Small intestine (tissue), 7 donors: ENCODE data around the gene DHCR24. TPM values are rescaled to one million over a fixed set of nuclear protein-coding genes. Genes with fewer than 3 reads are reported as not detected.

Experiments
- DNase-seq, 2 donors: peaks; one replicate each; pipeline versions ENCODE4 v3.0.0 to v3.0.0-alpha.2; 2013
- FAIRE-seq: peaks from 2 replicates; lab custom pipeline; 2012; peaks lifted over from hg19 to GRCh38; lab: Jason Lieb, UNC
- H3K27ac ChIP-seq, 3 donors: one replicate each; pipeline ENCODE4 v1.5.1; 2013; ENCODE audit warnings: low read length in 2 of 3, mild to moderate bottlenecking in 2 of 3, control low read depth in 1 of 3, inconsistent platforms in 1 of 3, low read depth in 1 of 3, moderate library complexity in 1 of 3
- H3K27me3 ChIP-seq, 3 donors: one replicate each; pipeline ENCODE4 v1.6.1; 2013; ENCODE audit warnings: low read length in 3 of 3, inconsistent platforms in 1 of 3; ENCODE audit not compliant: control insufficient read depth in 3 of 3, insufficient read depth in 3 of 3
- H3K36me3 ChIP-seq, 3 donors: one replicate each; pipeline ENCODE4 v1.6.1; 2013; ENCODE audit warnings: low read length in 3 of 3, inconsistent platforms in 1 of 3, low read depth in 1 of 3, mild to moderate bottlenecking in 1 of 3, moderate library complexity in 1 of 3; ENCODE audit not compliant: control insufficient read depth in 3 of 3, insufficient read depth in 2 of 3
- H3K4me1 ChIP-seq, 3 donors: one replicate each; pipeline ENCODE4 v1.6.1; 2013; ENCODE audit warnings: low read length in 2 of 3, inconsistent platforms in 1 of 3, low read depth in 1 of 3, mild to moderate bottlenecking in 1 of 3, moderate library complexity in 1 of 3; ENCODE audit not compliant: control insufficient read depth in 3 of 3, insufficient read depth in 2 of 3
- H3K4me3 ChIP-seq, 3 donors: one replicate each; pipeline ENCODE4 v1.5.1; 2013; ENCODE audit warnings: low read length in 3 of 3, control low read depth in 1 of 3, inconsistent platforms in 1 of 3, low read depth in 1 of 3, mild to moderate bottlenecking in 1 of 3, moderate library complexity in 1 of 3
- H3K9me3 ChIP-seq, 2 donors: one replicate each; pipeline ENCODE4 v1.6.1; 2013; ENCODE audit warnings: low read depth in 1 of 2, low read length in 1 of 2; ENCODE audit not compliant: control insufficient read depth in 2 of 2, insufficient read depth in 1 of 2
- WGBS, 3 donors: extraction: QIAGEN DNeasy Blood & Tissue Kit; methylation state at CpG; one replicate each; pipeline ENCODE4 v1.1.7; 2013; 5-methylcytosine and 5-hydroxymethylcytosine counted together
- polyA plus RNA-seq, 4 donors: library from polyadenylated mRNA; stranded (reverse) in 3 of 4; unstranded in 1 of 4; fragments of 200-250 nt in 3 of 4; fragments of 120-200 nt in 1 of 4; gene quantifications; one replicate each; pipeline versions ENCODE4 v1.2.1 to v1.2.3, GENCODE V29; 2013
- donor health status: healthy with polysubstance abuse.
- donor health status: control.
- donor health status: control.
- donor health status: Bipolar disorder and iron deficiency.
- donor health status: healthy.

DHCR24 gene
- polyA plus RNA-seq, 4 donors = 7.0 to 162 (median 30.1) TPM

GRCh38 chr1:54854381-54855020 is 32.5 kb downstream of the DHCR24 start:
- no peaks in the 10 kb centered on the region for H3K9me3 ChIP-seq
- H3K4me1 ChIP-seq = peaks cover 0 to 13% (median 0%) of the 10 kb centered on the region in 3 donors
- no peak for DNase-seq
- H3K4me3 ChIP-seq = no peak overlapping the region
- no peak for FAIRE-seq
- H3K36me3 ChIP-seq = peaks cover 8 to 74% (median 8%) of the 10 kb centered on the region in 3 donors
- H3K27me3 ChIP-seq = no peaks in the 10 kb centered on the region
- no peak overlapping the region for H3K27ac ChIP-seq
- WGBS, 3 donors = 92 to 96% (median 94%) methylated on average over 12 of the region's 12 CpGs

GRCh38 chr1:54853793-54854370 is 33.1 kb downstream of the DHCR24 start:
- 79 to 92% (median 88%) methylated on average over 12 of the region's 12 CpGs for WGBS, 3 donors
- DNase-seq = no peak
- FAIRE-seq = no peak
- no peaks in the 10 kb centered on the region for H3K27me3 ChIP-seq
- peaks cover 0 to 13% (median 0%) of the 10 kb centered on the region in 3 donors for H3K4me1 ChIP-seq
- H3K36me3 ChIP-seq = peaks cover 8 to 78% (median 8%) of the 10 kb centered on the region in 3 donors
- no peak overlapping the region for H3K4me3 ChIP-seq
- H3K9me3 ChIP-seq = no peaks in the 10 kb centered on the region
- H3K27ac ChIP-seq = no peak overlapping the region

- H3K27me3 ChIP-seq = no peaks in the 10 kb centered on the region
- FAIRE-seq (no peak), DNase-seq (no peak)
- peaks cover 8 to 81% (median 8%) of the 10 kb centered on the region in 3 donors for H3K36me3 ChIP-seq
- peaks cover 0 to 13% (median 0%) of the 10 kb centered on the region in 3 donors for H3K4me1 ChIP-seq
- WGBS, 3 donors = 93 to 97% (median 96%) methylated on average over 9 of the region's 9 CpGs
- H3K27ac ChIP-seq = no peak overlapping the region
- no peak overlapping the region for H3K4me3 ChIP-seq
- no peaks in the 10 kb centered on the region for H3K9me3 ChIP-seq
Observed at GRCh38 chr1:54853096-54853792, 33.8 kb downstream of the DHCR24 start.

DNA sequence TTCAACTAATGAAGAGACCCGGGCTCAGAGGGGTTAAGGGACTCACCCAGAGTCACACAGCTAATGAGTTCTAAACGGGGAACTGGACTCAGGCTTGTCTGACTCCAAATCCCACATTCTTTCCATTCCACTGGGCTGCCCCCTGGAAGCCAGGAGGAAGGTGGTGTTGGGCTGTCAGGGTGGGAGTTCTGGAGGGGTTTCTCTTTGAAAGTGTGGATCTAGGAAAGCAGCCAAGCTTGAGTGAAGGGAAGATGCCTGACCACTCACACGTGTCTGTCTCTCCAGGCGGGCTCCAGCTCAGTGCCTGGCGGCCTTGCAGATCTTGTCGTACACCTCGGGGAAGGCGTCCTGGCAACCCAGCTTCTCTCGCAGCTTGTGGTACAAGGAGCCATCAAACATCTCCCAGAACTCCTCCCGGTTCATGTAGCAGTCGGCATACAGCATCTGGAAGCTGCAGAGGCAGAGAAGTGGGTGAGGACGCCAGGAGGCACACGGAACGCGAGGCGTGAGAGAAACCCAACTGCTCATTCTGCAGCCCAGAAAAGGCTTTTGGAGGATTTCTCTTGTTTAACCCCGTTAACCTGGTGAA is 35.0 kb downstream of the DHCR24 start:
- Histone ChIP-seq H3K4me1 (peaks cover 0 to 5% (median 0%) of the 10 kb centered on the region in 3 donors), H3K4me3 (no peak overlapping the region), H3K27ac (no peak overlapping the region), H3K27me3 (no peaks in the 10 kb centered on the region), H3K9me3 (no peaks in the 10 kb centered on the region), H3K36me3 (peaks cover 8 to 74% (median 8%) of the 10 kb centered on the region in 3 donors)
- no peak for FAIRE-seq
- DNase-seq = no peak
- WGBS, 3 donors = 88 to 91% (median 90%) methylated on average over 17 of the region's 17 CpGs

GRCh38 chr1:54851406-54851805 is 35.6 kb downstream of the DHCR24 start:
- DNase-seq (no peak), FAIRE-seq (no peak)
- Histone ChIP-seq H3K4me1 (no peaks in the 10 kb centered on the region), H3K27me3 (no peaks in the 10 kb centered on the region), H3K9me3 (no peaks in the 10 kb centered on the region), H3K27ac (no peak overlapping the region), H3K4me3 (no peak overlapping the region), H3K36me3 (peaks cover 8 to 77% (median 8%) of the 10 kb centered on the region in 3 donors)
- 89 to 93% (median 91%) methylated on average over 9 of the region's 9 CpGs for WGBS, 3 donors

GRCh38 chr1:54850737-54851136 is 36.3 kb downstream of the DHCR24 start:
- Histone ChIP-seq H3K4me1 (no peaks in the 10 kb centered on the region), H3K27ac (no peak overlapping the region), H3K9me3 (no peaks in the 10 kb centered on the region), H3K36me3 (peaks cover 8 to 78% (median 8%) of the 10 kb centered on the region in 3 donors), H3K27me3 (no peaks in the 10 kb centered on the region), H3K4me3 (no peak overlapping the region)
- DNase-seq (no peak), FAIRE-seq (no peak)
- WGBS, 3 donors = 86 to 95% (median 92%) methylated on average over 9 of the region's 9 CpGs

- no peak overlapping the region for H3K4me3 ChIP-seq
- 75 to 83% (median 78%) methylated on average over 5 of the region's 5 CpGs for WGBS, 3 donors
- H3K27ac ChIP-seq = no peak overlapping the region
- peaks cover 8 to 74% (median 8%) of the 10 kb centered on the region in 3 donors for H3K36me3 ChIP-seq
- H3K9me3 ChIP-seq = no peaks in the 10 kb centered on the region
- FAIRE-seq (no peak), DNase-seq (no peak)
- H3K4me1 ChIP-seq = no peaks in the 10 kb centered on the region
- no peaks in the 10 kb centered on the region for H3K27me3 ChIP-seq
Observed at GRCh38 chr1:54850069-54850730, 36.8 kb downstream of the DHCR24 start.
